ENCODE measurements around the gene FAM117A. TPM values are rescaled to one million over a fixed set of nuclear protein-coding genes. Genes with fewer than 3 reads are reported as not detected.
A peak's percentile ranks its signal among the peaks of the same experiment; 100 is the strongest.
"Not testable (repeated sequence)": the region's sequence is repeated elsewhere in the genome, so short reads cannot be mapped to it uniquely, and the experiment has no call there.

The FAM117A gene
- total RNA-seq, 1 donor from 2014 or later = 21.0 TPM

DNA sequence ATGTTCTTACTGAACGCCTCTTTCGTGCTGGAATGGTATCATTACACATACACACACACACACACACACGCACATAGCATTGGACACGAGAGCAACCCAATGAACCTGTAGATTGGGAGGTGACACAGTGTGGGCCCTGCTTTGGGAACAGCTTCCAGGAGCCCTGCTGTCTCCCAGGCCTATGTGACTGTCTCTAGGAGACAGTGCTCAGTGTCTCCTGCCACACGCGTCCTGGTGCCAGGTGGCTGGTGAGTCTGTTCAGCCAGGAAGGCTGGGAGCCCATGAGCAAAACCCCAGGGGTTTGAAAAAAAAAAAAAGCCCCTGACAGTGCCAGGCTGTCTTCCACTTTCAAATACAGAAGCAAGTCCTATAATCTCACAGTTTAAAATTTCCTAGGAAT, 83.6 kb downstream of the FAM117A start:
- no peak for DNase-seq (ENCODE audit: low read depth)

DNA sequence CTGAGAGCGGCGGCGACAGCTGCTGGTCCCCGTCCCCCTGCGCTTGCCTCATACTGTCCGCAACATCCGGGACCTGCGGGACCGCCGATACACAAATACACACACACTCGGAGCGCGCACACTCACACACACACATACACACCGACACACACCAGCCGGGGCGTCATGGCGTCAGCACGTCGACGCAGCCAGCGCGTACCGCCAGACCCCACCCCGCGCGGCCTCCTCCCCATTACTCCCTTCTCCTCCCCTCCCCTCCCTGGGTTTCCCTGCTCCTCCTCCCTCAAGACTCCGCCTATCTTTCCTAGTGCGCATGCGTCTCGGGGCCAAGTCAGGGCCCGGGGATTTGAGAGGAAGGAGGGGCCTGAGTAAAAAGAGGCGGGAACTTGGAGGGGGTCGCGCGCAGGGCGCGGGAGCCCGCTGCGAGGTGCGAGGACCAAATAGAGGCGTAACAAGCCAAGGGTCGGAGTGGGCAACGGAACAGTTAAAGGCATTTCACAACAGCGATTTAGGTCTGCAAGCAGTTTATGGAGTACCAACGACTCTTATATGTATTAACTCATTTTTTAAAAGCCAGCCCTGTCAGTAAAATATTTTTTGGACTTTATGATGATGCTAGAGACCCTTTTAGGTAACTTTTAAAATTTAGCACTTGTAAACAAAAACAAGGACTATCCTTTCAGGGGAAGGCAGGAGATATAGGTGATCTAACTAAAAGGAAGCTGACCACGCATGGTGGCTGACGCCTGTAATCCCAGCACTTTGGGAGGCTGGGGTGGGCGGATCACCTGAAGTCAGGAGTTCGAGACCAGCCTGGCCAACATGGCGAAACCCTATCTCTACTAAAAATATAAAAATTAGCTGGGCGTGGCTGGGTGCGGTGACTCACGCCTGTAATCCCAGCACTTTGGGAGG, 85.7 kb downstream of the FAM117A start, which contains the start of gene SPOP:
TSS of gene SPOP (minus strand) at position 165 of the 915 bp plus-strand sequence. CDS start 55,287 bp downstream, outside the sequence.
- DNase-seq (ENCODE audit: low read depth) = peak; percentile 100

DNA sequence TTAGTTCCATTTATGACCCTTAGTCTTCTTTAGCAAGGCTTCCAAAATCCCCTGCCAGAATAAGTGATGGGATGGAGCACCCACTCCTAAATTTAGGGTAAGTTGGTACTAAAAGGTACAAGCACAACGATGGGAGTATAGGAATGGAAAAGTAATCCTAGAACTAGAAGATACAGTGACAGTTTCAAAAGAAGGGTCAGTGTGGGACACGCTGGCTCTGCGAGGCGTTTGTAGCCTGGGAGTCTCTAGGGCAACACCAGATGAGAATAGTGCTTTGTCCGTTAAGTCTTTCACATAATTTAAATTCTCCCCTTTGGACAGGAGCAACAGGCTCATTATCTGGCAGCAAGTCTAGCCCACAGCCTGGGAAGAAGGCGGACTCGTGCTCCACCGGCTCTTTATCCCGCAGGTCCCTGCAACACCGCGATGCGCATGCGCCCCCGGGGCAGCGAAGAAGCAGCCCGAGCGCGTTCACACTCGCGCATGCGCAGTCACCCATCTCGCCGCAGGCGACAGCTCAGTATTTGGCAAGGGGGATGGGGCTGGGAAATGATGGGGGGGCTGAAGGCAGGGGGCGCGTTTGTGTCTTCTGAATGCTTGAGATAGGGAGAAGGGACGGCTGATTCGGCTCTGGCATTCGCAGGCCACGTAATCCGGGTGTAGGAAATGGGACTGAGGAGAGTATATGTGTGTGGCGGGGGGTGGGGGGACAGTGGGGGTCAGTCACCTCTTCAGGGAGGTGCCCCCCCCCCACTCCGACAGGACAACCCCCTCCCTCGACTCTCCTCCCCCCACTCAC, 86.6 kb downstream of the FAM117A start:
- DNase-seq (ENCODE audit: low read depth) = peak; percentile 96

DNA sequence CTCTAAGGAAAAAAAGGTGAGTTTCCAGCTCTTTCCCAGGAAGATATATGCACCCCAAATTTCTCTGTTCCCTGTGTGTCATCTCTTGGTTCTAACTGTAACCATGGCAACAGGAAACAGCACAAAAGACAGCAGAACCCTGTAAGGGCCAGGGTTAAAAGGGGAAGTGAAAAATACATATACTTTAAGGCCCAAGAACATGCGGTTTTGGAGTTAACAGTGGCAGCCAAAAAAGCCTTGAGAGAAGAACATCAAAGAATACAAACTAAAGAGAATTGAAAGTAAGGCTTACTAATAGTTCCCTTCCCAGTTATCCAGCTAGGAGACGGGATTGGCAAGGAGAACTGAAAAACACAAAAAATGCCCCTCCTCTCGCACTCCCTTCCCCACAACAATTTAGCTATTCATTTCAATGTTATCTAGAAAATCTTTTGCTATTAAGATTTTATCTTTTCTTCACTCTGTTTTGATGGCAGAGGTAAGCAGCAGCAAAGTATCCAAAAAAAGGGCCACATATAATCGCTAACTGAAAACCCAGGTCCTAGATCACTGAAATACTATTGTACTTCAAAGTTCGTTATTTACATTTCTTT, 87.6 kb downstream of the FAM117A start:
- peak; percentile 22 for DNase-seq (ENCODE audit: low read depth)

DNA sequence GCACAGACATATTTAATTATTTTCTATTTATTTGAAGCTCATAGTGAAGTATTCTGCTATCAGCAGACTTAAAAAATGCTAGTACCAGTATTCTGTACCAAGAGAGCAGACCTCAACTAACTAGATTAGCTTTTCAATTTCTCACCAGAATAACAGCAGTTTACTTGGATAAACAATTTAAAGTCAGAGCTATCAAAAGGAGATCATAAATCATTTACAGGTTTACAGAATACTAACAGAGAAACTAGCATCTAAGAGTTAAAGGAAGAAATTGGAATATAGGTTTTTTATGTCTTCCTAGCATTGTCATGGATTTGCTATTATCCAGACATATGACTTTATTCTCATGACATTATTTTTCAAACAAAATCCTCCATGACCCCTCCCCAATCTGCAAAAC, 89.4 kb downstream of the FAM117A start:
- DNase-seq (ENCODE audit: low read depth) = no peak

DNA sequence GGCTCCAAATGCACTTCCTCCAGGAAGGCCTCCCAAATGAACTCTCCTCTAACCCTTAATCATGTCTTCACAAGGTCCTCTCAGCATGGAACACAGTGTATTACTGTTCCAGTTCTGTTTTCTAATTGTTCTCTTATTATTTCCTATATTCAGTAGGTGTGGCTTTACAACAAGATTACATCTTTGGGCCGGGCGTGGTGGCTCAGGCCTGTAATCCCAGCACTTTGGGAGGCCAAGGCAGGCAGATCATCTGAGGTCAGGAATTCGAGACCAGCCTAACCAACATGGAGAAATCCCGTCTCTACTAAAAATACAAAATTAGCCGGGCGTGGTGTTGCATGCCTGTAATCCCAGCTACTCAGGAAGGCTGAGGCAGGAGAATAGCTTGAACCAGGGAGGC, 90.3 kb downstream of the FAM117A start:
- DNase-seq (ENCODE audit: low read depth) = not testable (repeated sequence)

DNA sequence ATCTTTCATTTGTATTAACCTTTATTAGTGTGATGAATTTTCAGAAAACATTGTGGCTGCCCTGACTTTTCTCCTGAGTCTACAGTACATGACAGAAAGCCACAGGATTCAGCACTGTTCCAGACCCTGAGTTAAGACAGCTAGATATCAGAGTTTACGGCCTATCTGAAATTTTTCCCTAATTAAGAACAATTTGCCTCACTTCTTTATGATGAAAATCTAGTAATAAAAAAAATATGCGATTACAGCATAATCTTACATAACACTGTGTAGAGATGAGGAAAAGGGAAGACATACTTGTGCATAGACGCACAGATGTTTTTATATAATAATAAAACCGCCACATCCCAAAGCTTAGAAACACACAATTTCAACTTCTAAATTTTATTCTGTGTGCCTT, 93.3 kb downstream of the FAM117A start:
- DNase-seq (ENCODE audit: low read depth) = no peak

DNA sequence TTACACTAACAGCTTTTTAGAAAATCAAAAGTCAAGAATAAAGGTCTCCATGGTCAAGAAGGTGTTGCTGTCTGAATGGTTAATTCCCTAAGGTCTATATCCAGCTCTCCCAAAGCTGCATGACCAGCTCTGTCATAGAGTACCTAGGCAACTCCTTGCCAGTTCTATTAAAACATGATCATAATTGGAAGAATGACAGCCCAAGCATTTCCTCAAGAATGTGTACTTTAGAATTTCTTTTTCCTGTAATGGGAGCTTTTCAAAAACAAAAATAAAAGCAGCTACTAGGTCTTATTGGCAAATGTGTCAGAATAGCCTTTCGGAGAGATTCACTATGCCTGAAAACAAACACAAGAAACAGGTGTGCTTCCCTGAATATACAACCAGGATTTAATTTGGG, 93.9 kb downstream of the FAM117A start:
- no peak for DNase-seq (ENCODE audit: low read depth)

DNA sequence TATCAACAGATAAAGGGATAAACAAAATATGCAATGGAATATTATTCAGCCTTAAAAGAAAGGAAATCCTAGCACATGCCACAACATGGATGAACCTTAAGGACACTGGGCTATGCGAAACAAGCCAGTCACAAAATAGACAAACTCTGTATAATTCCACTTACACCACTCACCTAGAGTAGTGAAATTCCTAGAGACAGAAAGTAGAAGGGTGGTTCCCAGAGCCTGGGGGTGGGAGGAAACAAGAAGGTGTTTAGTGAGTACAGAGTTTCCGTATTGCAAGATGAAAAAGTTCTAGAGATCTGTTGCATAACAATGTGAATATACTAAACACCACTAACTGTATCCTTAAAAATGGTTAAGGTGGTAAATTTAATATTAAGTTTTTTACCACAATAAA, 96.1 kb downstream of the FAM117A start:
- DNase-seq (ENCODE audit: low read depth) = no peak

DNA sequence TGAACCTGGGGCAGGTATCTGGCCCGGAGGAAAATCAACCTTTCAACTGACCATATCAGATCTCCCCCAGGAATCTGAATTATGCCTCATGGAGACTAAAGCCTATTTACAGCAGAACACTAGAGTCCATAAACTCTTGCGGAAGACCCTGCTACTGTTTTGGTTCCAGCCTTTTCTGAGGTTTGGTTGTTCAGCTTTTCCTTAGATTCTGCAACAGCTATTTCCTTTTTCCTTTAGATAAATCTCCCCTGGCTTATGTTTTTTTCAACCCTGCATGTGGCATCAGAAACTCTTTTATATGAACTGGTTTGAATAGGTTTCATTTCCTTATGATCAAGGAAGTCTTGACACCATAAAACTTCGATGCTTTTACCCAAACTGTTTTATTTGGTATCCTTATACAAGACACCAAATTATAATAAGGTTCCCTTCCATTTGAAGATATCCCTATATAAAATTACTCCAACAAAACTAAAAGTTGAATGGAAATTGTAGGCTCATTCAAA, 99.2 kb downstream of the FAM117A start:
- DNase-seq (ENCODE audit: low read depth) = no peak

Other genes starting within 250 kb of the FAM117A start
- gene NXPH3, start 188.3 kb downstream of the FAM117A start, total RNA-seq = not detected in 2 replicates
- 35.7 and 47.1 TPM in 2 replicates for gene SPOP, start 86.0 kb downstream of the FAM117A start, total RNA-seq
- 88.3 and 96.5 TPM in 2 replicates for gene SLC35B1, start 56.2 kb downstream of the FAM117A start, total RNA-seq
- 28.5 and 34.9 TPM in 2 replicates for gene KAT7, start 24.6 kb upstream of the FAM117A start, total RNA-seq
- not detected in 2 replicates for gene TAC4, start 83.9 kb upstream of the FAM117A start, total RNA-seq
- not detected in 2 replicates for gene DLX4, start 205.1 kb upstream of the FAM117A start, total RNA-seq
- gene DLX3, start 231.1 kb upstream of the FAM117A start, total RNA-seq = 0.13 and 1.1 TPM in 2 replicates